GM23338 (cell line): ENCODE results near the gene PTPRQ. TPM values are rescaled to one million over a fixed set of nuclear protein-coding genes. Genes with fewer than 3 reads are reported as not detected.

Experiments
- ATAC-seq: fragments of 200-7000 bp; cut with Tn5 transposase; 3 replicates; pipeline ENCODE4 v1.9.1; 2020
- DNase-seq: peaks from one replicate; pipeline ENCODE4 v3.0.0-alpha.2; 2015; ENCODE audit warnings: low spot score
- H2AFZ ChIP-seq: fragments of 200-600 bp; sonication (generic); 2 replicates; pipeline ENCODE4 v1.8.0; 2016; ENCODE audit warnings: antibody characterized with exemption, mild to moderate bottlenecking, moderate library complexity
- H3F3A ChIP-seq: fragments of 200-600 bp; sonication (generic); replicated peaks from 2 replicates; pipeline ENCODE4 v1.8.0; 2017; ENCODE audit warnings: antibody characterized with exemption, mixed run types, low read depth
- H3K27ac ChIP-seq: fragments of 200-600 bp; sonication (generic); 2 replicates; pipeline ENCODE4 v1.6.1; 2016; ENCODE audit warnings: low read depth
- H3K27me3 ChIP-seq: fragments of 200-600 bp; sonication (generic); 2 replicates; pipeline ENCODE4 v1.8.0; 2016; ENCODE audit warnings: mild to moderate bottlenecking, mixed run types, moderate library complexity; ENCODE audit not compliant: insufficient read depth
- H3K36me3 ChIP-seq: fragments of 200-600 bp; sonication (generic); 2 replicates; pipeline ENCODE4 v1.8.0; 2016; ENCODE audit warnings: mild to moderate bottlenecking; ENCODE audit not compliant: insufficient read depth
- H3K4me1 ChIP-seq: fragments of 200-600 bp; sonication (generic); 2 replicates; pipeline ENCODE4 v1.8.0; 2016; ENCODE audit warnings: mild to moderate bottlenecking, moderate library complexity; ENCODE audit not compliant: insufficient read depth
- H3K4me2 ChIP-seq: fragments of 200-600 bp; sonication (generic); 2 replicates; pipeline ENCODE4 v1.7.1; 2017; ENCODE audit warnings: mixed run types
- H3K4me3 ChIP-seq: fragments of 200-600 bp; sonication (generic); 2 replicates; pipeline ENCODE4 v1.6.1; 2016; ENCODE audit warnings: mixed run types
- H3K79me2 ChIP-seq: fragments of 200-600 bp; sonication (generic); replicated peaks from 2 replicates; pipeline ENCODE4 v1.8.0; 2017; ENCODE audit warnings: mild to moderate bottlenecking; ENCODE audit not compliant: insufficient read depth
- H3K9me2 ChIP-seq: fragments of 200-600 bp; sonication (generic); 2 replicates; pipeline ENCODE4 v1.8.0; 2017; ENCODE audit not compliant: insufficient read depth
- H4K20me1 ChIP-seq: fragments of 200-600 bp; sonication (generic); replicated peaks from 2 replicates; pipeline ENCODE4 v1.8.0; 2017; ENCODE audit warnings: mild to moderate bottlenecking; ENCODE audit not compliant: insufficient read depth
- H3K27ac Mint-ChIP-seq: 2 replicates; pipeline ENCODE4 v1.8.0; 2020; ENCODE audit warnings: inconsistent platforms, mild to moderate bottlenecking, moderate library complexity, mixed read lengths
- H3K27me3 Mint-ChIP-seq: 3 replicates; pipeline ENCODE4 v1.8.0; 2022; ENCODE audit warnings: low read depth, mild to moderate bottlenecking, moderate library complexity, mixed read lengths, inconsistent platforms; ENCODE audit not compliant: insufficient read depth, poor library complexity
- H3K36me3 Mint-ChIP-seq: 3 replicates; pipeline ENCODE4 v1.8.0; 2021; ENCODE audit warnings: low read depth, mild to moderate bottlenecking, inconsistent platforms, moderate library complexity, mixed read lengths
- H3K4me1 Mint-ChIP-seq: 3 replicates; pipeline ENCODE4 v1.8.0; 2020; ENCODE audit warnings: mild to moderate bottlenecking, inconsistent platforms, mixed read lengths
- H3K4me3 Mint-ChIP-seq: 3 replicates; pipeline ENCODE4 v1.8.0; 2021; ENCODE audit warnings: moderate library complexity, mild to moderate bottlenecking, inconsistent platforms, mixed read lengths
- H3K9me3 Mint-ChIP-seq: 3 replicates; pipeline ENCODE4 v1.8.0; 2020; ENCODE audit warnings: moderate library complexity, mild to moderate bottlenecking, inconsistent platforms, mixed read lengths
- CREB1 ChIP-seq: fragments of 250-450 bp; sonication (Bioruptor Pico); IDR thresholded peaks from 2 replicates; pipeline ENCODE4 v1.5.0; 2020; ENCODE audit warnings: low read depth, mild to moderate bottlenecking, moderate library complexity
- CTCF ChIP-seq, 2 experiments: fragments of 200-600 bp in 1 of 2; sonication (generic) in 1 of 2; conservative IDR thresholded peaks; 2 replicates each; pipeline versions ENCODE4 v1.5.1 to v1.6.1; 2016 to 2017; ENCODE audit warnings: antibody characterized with exemption in 2 of 2, low read depth in 2 of 2, mild to moderate bottlenecking in 2 of 2, moderate library complexity in 1 of 2
- ETS1 ChIP-seq: IDR thresholded peaks from 2 replicates; pipeline ENCODE4 v1.6.1; 2016; ENCODE audit warnings: antibody characterized with exemption
- EZH2 ChIP-seq: fragments of 200-600 bp; sonication (generic); IDR thresholded peaks from one replicate; pipeline ENCODE4 v1.8.0; 2017; ENCODE audit warnings: antibody characterized with exemption, mild to moderate bottlenecking, low read depth; ENCODE audit not compliant: unreplicated experiment
- EZH2phosphoT487 ChIP-seq: fragments of 200-600 bp; sonication (generic); IDR thresholded peaks from one replicate; pipeline ENCODE4 v1.8.1; 2018; ENCODE audit warnings: antibody characterized with exemption; ENCODE audit not compliant: unreplicated experiment
- JUNB ChIP-seq: IDR thresholded peaks from one replicate; pipeline ENCODE4 v1.6.1; 2016; ENCODE audit warnings: antibody characterized with exemption; ENCODE audit not compliant: unreplicated experiment
- NANOG ChIP-seq: IDR thresholded peaks from 2 replicates; pipeline ENCODE4 v1.6.1; 2016; ENCODE audit warnings: antibody characterized with exemption, borderline replicate concordance
- POLR2AphosphoS5 ChIP-seq: IDR thresholded peaks from 2 replicates; pipeline ENCODE4 v1.6.1; 2016; ENCODE audit warnings: antibody characterized with exemption, low read depth
- STAT1 ChIP-seq: IDR thresholded peaks from one replicate; pipeline ENCODE4 v1.6.1; 2016; ENCODE audit warnings: antibody characterized with exemption; ENCODE audit not compliant: unreplicated experiment
- ZNF114 ChIP-seq: fragments of 250-450 bp; sonication (Bioruptor Pico); IDR thresholded peaks from 2 replicates; pipeline ENCODE4 v1.5.0; 2020; ENCODE audit warnings: mild to moderate bottlenecking, moderate library complexity
- ZNF331 ChIP-seq: fragments of 250-450 bp; sonication (Bioruptor Pico); IDR thresholded peaks from 2 replicates; pipeline ENCODE4 v1.5.0; 2020; ENCODE audit warnings: low read depth, mild to moderate bottlenecking, moderate library complexity
- ZNF462 ChIP-seq: fragments of 250-450 bp; sonication (Bioruptor Pico); IDR thresholded peaks from 2 replicates; pipeline ENCODE4 v1.5.0; 2020; ENCODE audit warnings: mild to moderate bottlenecking, moderate library complexity
- polyA plus RNA-seq: library from polyadenylated mRNA; unstranded; fragments of >200 nt; fragmentation: Nextera tagmentation; extraction: Ambion mirVana; gene quantifications from 2 replicates; pipeline ENCODE4 v1.2.1, GENCODE V29; 2016
- total RNA-seq: library from RNA; depleted of rRNA; stranded (reverse); fragments of >200 nt; shearing (Covaris generic); gene quantifications from 2 replicates; pipeline ENCODE4 v1.2.3, GENCODE V29; 2014

The PTPRQ gene
- total and polyA plus RNA-seq, 2 experiments from 2014 or later = not detected

GRCh38 chr12:80493466-80493865 lies 49.4 kb downstream of the PTPRQ start (continued):
- TF ChIP-seq ZNF462 = no peak
- no peak for TF ChIP-seq ETS1
- no peak for TF ChIP-seq CREB1 (CRISPR knock-in tag)
- no peak for TF ChIP-seq EZH2

- Mint-ChIP-seq H3K27me3 (no peaks in the 10 kb centered on the region), H3K4me3 (no peak overlapping the region), H3K27ac (no peak overlapping the region), H3K36me3 (no peaks in the 10 kb centered on the region), H3K4me1 (peaks cover 12% of the 10 kb centered on the region), H3K9me3 (no peaks in the 10 kb centered on the region)
- no peaks in the 10 kb centered on the region for H3K79me2 ChIP-seq
- H3K27me3 ChIP-seq = no peaks in the 10 kb centered on the region
- H3K9me2 ChIP-seq = no peaks in the 10 kb centered on the region
- H3K4me3 ChIP-seq = no peak overlapping the region
- DNase-seq = no peak
- H4K20me1 ChIP-seq = no peaks in the 10 kb centered on the region
- H3F3A ChIP-seq = no peaks in the 10 kb centered on the region
- H3K4me1 ChIP-seq = no peaks in the 10 kb centered on the region
- no peaks in the 10 kb centered on the region for H3K36me3 ChIP-seq
- ATAC-seq = no peak
- TF ChIP-seq JUNB = no peak
- no peak for TF ChIP-seq CREB1 (CRISPR knock-in tag)
- no peak for TF ChIP-seq ZNF331 (CRISPR knock-in tag)
- TF ChIP-seq CTCF (conservative IDR thresholded peaks at IDR 0.05; ENCODE audit: low read depth in 2 of 2) = no peak
- no peak for TF ChIP-seq NANOG
- no peak for TF ChIP-seq ZNF114 (CRISPR knock-in tag)
- no peak for TF ChIP-seq EZH2
- TF ChIP-seq STAT1 = no peak
- TF ChIP-seq EZH2phosphoT487 = no peak
- no peak for TF ChIP-seq POLR2AphosphoS5
- no peak overlapping the region for H2AFZ ChIP-seq
- H3K4me2 ChIP-seq = no peak overlapping the region
- no peak overlapping the region for H3K27ac ChIP-seq
Measured at GRCh38 chr12:80494836-80495235, 50.8 kb downstream of the PTPRQ start.
